ENCODE data around the gene PLS3. TPM values are rescaled to one million over a fixed set of nuclear protein-coding genes. Genes with fewer than 3 reads are reported as not detected.
"Not testable (repeated sequence)": the region's sequence is repeated elsewhere in the genome, so short reads cannot be mapped to it uniquely, and the experiment has no call there.

Gene PLS3
- total RNA-seq, 4 donors from 2014 or later: 76.8 to 84.0 (median 80.8) TPM

DNA sequence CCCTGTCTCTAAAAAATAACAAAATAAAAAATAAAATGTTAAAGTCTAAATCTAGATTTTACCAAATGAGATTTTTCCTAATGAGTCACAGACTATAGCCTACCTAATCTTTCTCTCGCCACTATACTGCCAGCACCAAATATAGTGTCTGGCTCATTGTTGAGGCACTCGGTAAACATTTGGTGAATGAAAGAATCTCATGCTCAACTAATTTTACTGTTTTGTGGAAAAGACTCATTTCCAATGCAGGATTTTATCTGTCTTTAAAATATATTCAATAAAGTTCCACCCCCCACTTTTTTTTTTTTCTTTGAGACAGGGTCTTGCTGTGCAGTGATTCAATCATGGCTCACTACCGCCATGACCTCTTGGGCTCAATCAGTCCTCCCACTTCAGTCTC is 71.5 kb downstream of the PLS3 start:
- no peak overlapping the region for H3K27ac ChIP-seq (replicated peaks in 1 of 4)
- TF ChIP-seq POLR2A (IDR thresholded peaks at IDR 0.05; ENCODE audit: low read depth) (no peak), EP300 (IDR thresholded peaks at IDR 0.05) (no peak)
- H3K4me1 ChIP-seq: peaks cover 0 to 37% (median 29%) of the 10 kb centered on the region in 4 donors
- intact Hi-C loops (cut with DNase I): no loop called here
- no peak for DNase-seq (ENCODE audit: extremely low spot score)
- WGBS: 79% methylated on average over 3 of the region's 3 CpGs
- H3K4me3 ChIP-seq: no peak overlapping the region
- no peaks in the 10 kb centered on the region for H3K27me3 ChIP-seq
- H3K36me3 ChIP-seq: peaks cover 0 to 18% (median 2%) of the 10 kb centered on the region in 4 donors
- H3K9me3 ChIP-seq: no peaks in the 10 kb centered on the region

DNA sequence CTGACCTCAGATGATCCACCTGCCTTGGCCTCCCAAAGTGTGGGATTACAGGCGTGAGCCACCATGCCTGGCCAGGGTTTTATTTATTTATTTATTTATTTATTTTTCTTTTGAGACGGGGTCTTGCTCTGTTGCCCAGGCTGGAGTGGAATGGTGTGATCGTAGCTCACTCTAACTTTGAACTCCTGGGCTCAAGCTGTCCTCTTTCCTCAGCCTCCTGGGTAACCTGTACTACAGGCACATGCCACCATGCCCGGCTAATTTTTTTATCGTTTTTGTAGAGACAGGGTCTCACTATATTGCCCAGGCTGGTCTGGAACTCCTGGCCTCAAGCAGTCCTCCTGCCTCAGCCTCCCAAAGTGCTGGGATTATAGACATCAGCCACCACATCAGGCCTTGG is 72.4 kb downstream of the PLS3 start:
- WGBS: 89% methylated on average over 5 of the region's 5 CpGs

DNA sequence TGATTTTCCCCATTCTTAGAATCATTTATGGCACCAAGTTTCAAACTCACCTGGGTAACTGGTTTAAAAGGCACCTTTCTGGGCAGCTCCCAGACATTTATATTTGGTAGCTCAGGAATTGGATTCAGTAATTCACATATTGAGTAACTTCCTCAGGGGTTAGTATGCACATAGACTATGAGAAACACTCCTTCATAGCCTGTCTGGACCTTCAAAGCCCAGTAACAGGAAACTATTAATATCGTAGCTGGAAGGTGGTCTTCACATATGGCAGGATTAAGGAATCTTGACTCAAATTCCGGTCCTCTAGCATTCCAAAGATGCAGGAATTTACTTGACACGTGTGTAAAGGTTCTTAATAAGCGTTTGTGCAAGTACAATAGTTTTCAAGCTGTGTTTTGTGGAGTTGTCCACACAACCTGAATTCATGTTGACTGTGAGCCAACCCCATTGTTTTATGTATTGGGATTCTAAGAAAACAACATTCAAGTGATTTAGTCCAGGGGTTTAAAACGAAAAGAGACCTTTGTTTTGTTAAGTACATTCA is 78.4 kb downstream of the PLS3 start:
- Histone ChIP-seq H3K4me3 (no peak overlapping the region), H3K27ac (replicated peaks in 1 of 4) (peak overlapping the region in 2 of 4 donors; percentile 11 to 35), H3K36me3 (peaks cover 0 to 61% (median 13%) of the 10 kb centered on the region in 4 donors), H3K4me1 (peaks cover 0 to 20% (median 12%) of the 10 kb centered on the region in 4 donors), H3K27me3 (no peaks in the 10 kb centered on the region), H3K9me3 (no peaks in the 10 kb centered on the region)
- no peak for DNase-seq (ENCODE audit: extremely low spot score)
- WGBS: 31% methylated on average over 5 of the region's 5 CpGs
- intact Hi-C loops (cut with DNase I): no loop called here
- TF ChIP-seq POLR2AphosphoS5 (IDR thresholded peaks at IDR 0.05) (no peak), POLR2A (IDR thresholded peaks at IDR 0.05; ENCODE audit: low read depth) (no peak), CTCF (IDR thresholded peaks at IDR 0.05) (no peak), EP300 (IDR thresholded peaks at IDR 0.05) (no peak)

More for the DNA sequence above, 72.4 kb downstream of the PLS3 start:
- H3K27ac ChIP-seq (replicated peaks in 1 of 4); H3K27me3 ChIP-seq; DNase-seq (ENCODE audit: extremely low spot score); H3K9me3 ChIP-seq; intact Hi-C loops (cut with DNase I); H3K4me3 ChIP-seq: not testable (repeated sequence)
- Histone ChIP-seq H3K4me1 (peaks cover 0 to 32% (median 27%) of the 10 kb centered on the region in 4 donors), H3K36me3 (peaks cover 0 to 27% (median 7%) of the 10 kb centered on the region in 4 donors)

GRCh38 chrX:115642311-115642710 is 81.3 kb downstream of the PLS3 start:
- H3K9me3 ChIP-seq: no peaks in the 10 kb centered on the region
- WGBS: 66% methylated on average over 2 of the region's 2 CpGs
- peaks cover 0 to 15% (median 4%) of the 10 kb centered on the region in 4 donors for H3K4me1 ChIP-seq
- DNase-seq (ENCODE audit: extremely low spot score): no peak
- peaks cover 0 to 70% (median 22%) of the 10 kb centered on the region in 4 donors for H3K36me3 ChIP-seq
- TF ChIP-seq POLR2A (IDR thresholded peaks at IDR 0.05; ENCODE audit: low read depth) (no peak), EP300 (IDR thresholded peaks at IDR 0.05) (no peak)
- H3K27me3 ChIP-seq: no peaks in the 10 kb centered on the region
- H3K27ac ChIP-seq (replicated peaks in 1 of 4): peak overlapping the region; percentile 8 to 53 (median 49)
- H3K4me3 ChIP-seq: no peak overlapping the region
- intact Hi-C loops (cut with DNase I): loop anchor here (2.0 to 10.0 kb wide), 2 partner anchors 188 to 316 kb away; no protein-coding TSS in a partner anchor

GRCh38 chrX:115642895-115643530 is 82.0 kb downstream of the PLS3 start:
- no peak for TF ChIP-seq POLR2AphosphoS5 (IDR thresholded peaks at IDR 0.05)
- peak; percentile 86 to 99 (median 92) for TF ChIP-seq CTCF (IDR thresholded peaks at IDR 0.05)
- TF ChIP-seq POLR2A (IDR thresholded peaks at IDR 0.05; ENCODE audit: low read depth): no peak
- Histone ChIP-seq H3K27me3 (no peaks in the 10 kb centered on the region), H3K4me3 (no peak overlapping the region), H3K4me1 (peaks cover 0 to 15% (median 4%) of the 10 kb centered on the region in 4 donors), H3K36me3 (peaks cover 0 to 63% (median 22%) of the 10 kb centered on the region in 4 donors), H3K9me3 (no peaks in the 10 kb centered on the region), H3K27ac (replicated peaks in 1 of 4) (peak overlapping the region in 3 of 4 donors; percentile 8 to 53 (median 52))
- 23% methylated on average over 5 of the region's 5 CpGs for WGBS
- intact Hi-C loops (cut with DNase I): loop anchor here (1.0 to 10.0 kb wide), 3 partner anchors 188 to 316 kb away; no protein-coding TSS in a partner anchor
- no peak for DNase-seq (ENCODE audit: extremely low spot score)

DNA sequence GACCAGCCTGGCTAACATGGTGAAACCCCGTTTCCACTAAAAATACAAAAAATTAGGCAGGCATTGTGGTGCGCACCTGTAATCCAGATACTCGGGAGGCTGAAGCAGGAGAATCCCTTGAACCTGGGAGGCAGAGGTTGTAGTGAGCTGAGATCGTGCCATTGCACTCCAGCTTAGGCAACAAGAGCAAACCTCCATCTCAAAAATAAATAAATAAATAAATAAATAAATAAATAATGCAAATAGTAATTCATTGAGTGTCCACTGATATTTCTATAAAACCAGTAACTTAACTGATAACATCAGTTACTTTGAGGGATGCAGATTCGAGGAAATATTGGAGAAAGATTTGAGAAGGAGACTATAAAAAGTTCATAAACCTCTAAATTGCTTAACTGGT is 83.4 kb downstream of the PLS3 start:
- 79% methylated on average over 5 of the region's 5 CpGs for WGBS
- H3K9me3 ChIP-seq; H3K27ac ChIP-seq (replicated peaks in 1 of 4); H3K27me3 ChIP-seq; DNase-seq (ENCODE audit: extremely low spot score); H3K4me3 ChIP-seq: not testable (repeated sequence)
- intact Hi-C loops (cut with DNase I): loop anchor here (10.0 kb wide), 1 partner anchor 190 kb away; no protein-coding TSS in a partner anchor
- Histone ChIP-seq H3K36me3 (peaks cover 0 to 65% (median 26%) of the 10 kb centered on the region in 4 donors), H3K4me1 (peaks cover 0 to 13% (median 6%) of the 10 kb centered on the region in 4 donors)
